GM19463 (cell line): Measurements from ENCODE around the gene RSAD1.

Experiments used
- ATAC-seq: cut with Tn5 transposase; IDR thresholded peaks from one replicate; pipeline ENCODE4 v1.9.1; 2021; ENCODE audit warnings: mild to moderate bottlenecking, moderate library complexity; ENCODE audit not compliant: unreplicated experiment

The RSAD1 gene

GRCh38 chr17:50488880-50489279, 10.2 kb downstream of the RSAD1 start:
- no peak for ATAC-seq

GRCh38 chr17:50491505-50491904, 12.8 kb downstream of the RSAD1 start:
- ATAC-seq, result no peak

- ATAC-seq, result no peak
Observed at GRCh38 chr17:50492214-50492613, 13.6 kb downstream of the RSAD1 start.

- no peak for ATAC-seq
Observed at GRCh38 chr17:50493744-50494143, 15.1 kb downstream of the RSAD1 start.

- ATAC-seq, result no peak
Observed at GRCh38 chr17:50495217-50495823, 16.7 kb downstream of the RSAD1 start.

GRCh38 chr17:50495918-50496317, 17.3 kb downstream of the RSAD1 start:
- ATAC-seq, result no peak

GRCh38 chr17:50498021-50498874, 19.6 kb downstream of the RSAD1 start:
- ATAC-seq, result no peak

- no peak for ATAC-seq
Observed at GRCh38 chr17:50499270-50499669, 20.6 kb downstream of the RSAD1 start.

- ATAC-seq, result no peak
Observed at GRCh38 chr17:50499721-50500120, 21.1 kb downstream of the RSAD1 start.

GRCh38 chr17:50501054-50501453, 22.4 kb downstream of the RSAD1 start:
- no peak for ATAC-seq

GRCh38 chr17:50502301-50502990, 23.8 kb downstream of the RSAD1 start:
- ATAC-seq, result no peak

- no peak for ATAC-seq
Observed at GRCh38 chr17:50505591-50506130, 27.0 kb downstream of the RSAD1 start.

GRCh38 chr17:50506298-50506697, 27.6 kb downstream of the RSAD1 start:
- ATAC-seq, result no peak

GRCh38 chr17:50507871-50508572, 29.4 kb downstream of the RSAD1 start, which contains the start of gene MYCBPAP:
MYCBPAP (plus strand) TSS chr17:50508439; CDS start chr17:50508675, 236 bp downstream.
- ATAC-seq, result no peak

GRCh38 chr17:50508573-50509460, 30.2 kb downstream of the RSAD1 start:
- ATAC-seq, result no peak

GRCh38 chr17:50511058-50511457, 32.4 kb downstream of the RSAD1 start:
- peak; percentile 92 for ATAC-seq

GRCh38 chr17:50513495-50513894, 34.8 kb downstream of the RSAD1 start:
- no peak for ATAC-seq

GRCh38 chr17:50514388-50514787, 35.7 kb downstream of the RSAD1 start:
- ATAC-seq, result no peak

GRCh38 chr17:50514936-50515702, 36.5 kb downstream of the RSAD1 start:
- ATAC-seq, result no peak
